Hepatocyte (in vitro differentiated cells): ENCODE data around the gene TEKT2.

Experiments used
- CTCF ChIP-seq: fragments of 200-600 bp; sonication (generic); IDR thresholded peaks from 2 replicates; pipeline ENCODE4 v1.5.1; 2016; ENCODE audit warnings: antibody characterized with exemption, mild to moderate bottlenecking; ENCODE audit not compliant: poor library complexity
- EZH2 ChIP-seq: fragments of 200-600 bp; sonication (generic); IDR thresholded peaks from 2 replicates; pipeline ENCODE4 v1.6.1; 2016; ENCODE audit warnings: antibody characterized with exemption, mild to moderate bottlenecking, borderline replicate concordance
- EZH2phosphoT487 ChIP-seq: fragments of 200-600 bp; sonication (generic); IDR thresholded peaks from one replicate; pipeline ENCODE4 v1.6.1; 2018; ENCODE audit warnings: antibody characterized with exemption, mild to moderate bottlenecking, low read depth, moderate library complexity; ENCODE audit not compliant: unreplicated experiment, severe bottlenecking

DNA sequence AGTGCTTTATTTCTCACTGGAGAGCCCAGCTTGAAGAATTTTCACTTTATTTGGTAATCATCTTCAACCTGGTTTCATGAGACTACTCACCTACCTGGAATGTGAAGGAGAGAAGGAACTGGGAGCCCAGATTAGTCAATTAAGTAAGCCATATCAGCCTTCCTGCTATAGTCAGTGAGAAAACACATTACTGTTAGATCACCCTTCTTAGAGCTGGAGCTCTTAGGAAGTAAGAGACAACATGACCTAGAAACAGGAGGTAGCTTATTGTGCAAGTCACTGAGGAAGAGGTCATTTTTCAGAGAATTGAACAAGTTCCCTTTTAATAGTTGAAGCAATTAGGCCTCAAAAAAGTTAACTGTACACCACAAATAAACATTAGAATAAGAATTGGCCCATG is 49.2 kb upstream of the TEKT2 start:
- TF ChIP-seq CTCF (no peak), EZH2 (no peak), EZH2phosphoT487 (no peak)
